Measurements from ENCODE around the gene MAPK1.
A peak's percentile ranks its signal among the peaks of the same experiment; 100 is the strongest.
"Not testable (repeated sequence)": the region's sequence is repeated elsewhere in the genome, so short reads cannot be mapped to it uniquely, and the experiment has no call there.

Gene MAPK1

DNA sequence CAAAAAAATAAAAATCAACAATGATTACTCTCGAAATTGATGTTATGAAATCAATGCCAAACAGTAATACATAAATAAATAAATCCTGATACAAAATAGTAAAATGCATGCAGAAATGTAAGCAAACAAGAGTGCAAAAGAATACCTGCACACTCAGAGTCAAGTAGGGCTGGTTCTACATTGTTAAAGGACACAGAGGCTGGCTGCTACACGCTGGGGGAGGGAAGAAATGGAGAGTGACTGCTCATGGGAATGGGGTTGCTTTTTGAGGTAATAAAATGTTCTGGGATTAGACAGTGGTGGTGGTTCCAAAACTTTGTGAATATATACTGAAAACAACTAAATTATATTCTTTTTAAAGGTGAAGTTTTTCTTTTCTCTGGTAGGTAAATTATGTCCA lies 32.1 kb downstream of the MAPK1 start:
- peaks cover 6 to 33% (median 29%) of the 10 kb centered on the region in 5 donors for H3K4me1 ChIP-seq (ENCODE audit: control insufficient read depth in 5 of 5, insufficient read depth in 5 of 5, low read length in 5 of 5)
- no peaks in the 10 kb centered on the region for H3K9me3 ChIP-seq (ENCODE audit: control insufficient read depth in 5 of 5, low read length in 5 of 5)
- no peaks in the 10 kb centered on the region for H3K27me3 ChIP-seq (ENCODE audit: control insufficient read depth in 5 of 5, insufficient read depth in 4 of 5, low read length in 5 of 5)
- no peak overlapping the region for H3K27ac ChIP-seq (ENCODE audit: low read depth, low read length)
- no peaks in the 10 kb centered on the region for H3K36me3 ChIP-seq (ENCODE audit: control insufficient read depth in 5 of 5, insufficient read depth in 5 of 5, low read length in 5 of 5)
- no peak overlapping the region for H3K9ac ChIP-seq (ENCODE audit: low read length in 5 of 5)
- no peak overlapping the region for H3K4me3 ChIP-seq (ENCODE audit: low read depth in 1 of 5, low read length in 5 of 5)

- Histone ChIP-seq H3K27ac (ENCODE audit: low read depth, low read length) (no peak overlapping the region), H3K9ac (ENCODE audit: low read length in 5 of 5) (no peak overlapping the region), H3K27me3 (ENCODE audit: control insufficient read depth in 5 of 5, insufficient read depth in 4 of 5, low read length in 5 of 5) (no peaks in the 10 kb centered on the region), H3K36me3 (ENCODE audit: control insufficient read depth in 5 of 5, insufficient read depth in 5 of 5, low read length in 5 of 5) (no peaks in the 10 kb centered on the region), H3K9me3 (ENCODE audit: control insufficient read depth in 5 of 5, low read length in 5 of 5) (no peaks in the 10 kb centered on the region), H3K4me3 (ENCODE audit: low read depth in 1 of 5, low read length in 5 of 5) (no peak overlapping the region), H3K4me1 (ENCODE audit: control insufficient read depth in 5 of 5, insufficient read depth in 5 of 5, low read length in 5 of 5) (peaks cover 6 to 34% (median 30%) of the 10 kb centered on the region in 5 donors)
These were observed 32.6 kb downstream of the MAPK1 start for GRCh38 chr22:21834869-21835268.

DNA sequence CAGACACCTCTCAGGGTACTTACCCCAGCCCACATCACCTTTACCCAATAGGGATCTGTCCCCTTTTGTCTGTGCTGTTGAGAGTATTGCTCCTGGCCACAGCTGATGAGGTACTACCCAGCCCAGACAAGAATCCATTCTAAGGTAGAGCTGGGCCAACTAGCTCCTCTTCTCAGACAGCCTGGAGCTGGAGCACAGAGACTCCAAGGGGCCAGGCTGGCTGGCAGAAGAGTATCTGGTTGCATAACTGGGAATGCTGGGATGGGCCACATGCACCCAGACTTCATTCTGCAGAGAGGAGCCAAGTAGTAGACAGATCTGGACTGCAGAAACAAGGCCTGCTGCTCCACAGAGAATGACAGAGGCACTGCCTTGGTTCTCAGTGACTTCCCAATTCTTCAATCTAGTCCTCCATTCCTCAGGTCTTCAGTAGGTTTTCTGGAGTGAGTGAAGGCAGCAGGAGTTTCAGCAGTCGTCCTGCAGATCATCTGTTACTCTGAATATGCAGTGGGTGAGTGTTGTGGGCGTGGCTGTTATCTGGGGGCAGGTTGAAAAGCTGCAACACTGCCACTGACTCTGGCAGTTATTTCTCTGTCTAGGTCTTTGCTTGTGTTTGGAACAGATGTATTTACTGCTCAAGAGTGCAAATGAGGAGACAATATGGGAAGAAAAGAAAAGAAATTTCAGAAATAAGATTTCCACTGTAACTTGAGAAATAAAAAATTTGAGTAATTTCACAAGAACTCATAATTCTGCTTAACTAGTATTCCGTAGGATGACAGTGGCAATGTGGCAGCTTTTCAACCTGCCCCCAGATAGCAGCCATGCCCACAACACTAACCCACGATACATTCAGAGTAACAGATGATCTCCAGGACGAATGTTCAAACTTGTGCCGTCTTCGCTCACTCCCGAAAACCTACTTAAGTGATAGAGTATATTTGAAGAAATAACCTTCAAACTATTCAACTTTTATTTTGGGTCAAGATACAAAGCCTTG lies 34.9 kb downstream of the MAPK1 start:
- no peaks in the 10 kb centered on the region for H3K9me3 ChIP-seq (ENCODE audit: control insufficient read depth in 5 of 5, low read length in 5 of 5)
- H3K27ac ChIP-seq (ENCODE audit: low read depth, low read length), result peak overlapping the region; percentile 39
- H3K4me1 ChIP-seq (ENCODE audit: control insufficient read depth in 5 of 5, insufficient read depth in 5 of 5, low read length in 5 of 5), result peaks cover 5 to 30% (median 26%) of the 10 kb centered on the region in 5 donors
- H3K27me3 ChIP-seq (ENCODE audit: control insufficient read depth in 5 of 5, insufficient read depth in 4 of 5, low read length in 5 of 5), result no peaks in the 10 kb centered on the region
- no peak overlapping the region for H3K4me3 ChIP-seq (ENCODE audit: low read depth in 1 of 5, low read length in 5 of 5)
- no peak overlapping the region for H3K9ac ChIP-seq (ENCODE audit: low read length in 5 of 5)
- no peaks in the 10 kb centered on the region for H3K36me3 ChIP-seq (ENCODE audit: control insufficient read depth in 5 of 5, insufficient read depth in 5 of 5, low read length in 5 of 5)

- Histone ChIP-seq H3K36me3 (ENCODE audit: control insufficient read depth in 5 of 5, insufficient read depth in 5 of 5, low read length in 5 of 5) (no peaks in the 10 kb centered on the region), H3K27ac (ENCODE audit: low read depth, low read length) (no peak overlapping the region), H3K4me3 (ENCODE audit: low read depth in 1 of 5, low read length in 5 of 5) (no peak overlapping the region), H3K9ac (ENCODE audit: low read length in 5 of 5) (peak overlapping the region in 1 of 5 donors; percentile 35), H3K27me3 (ENCODE audit: control insufficient read depth in 5 of 5, insufficient read depth in 4 of 5, low read length in 5 of 5) (no peaks in the 10 kb centered on the region), H3K4me1 (ENCODE audit: control insufficient read depth in 5 of 5, insufficient read depth in 5 of 5, low read length in 5 of 5) (peaks cover 2 to 20% (median 13%) of the 10 kb centered on the region in 5 donors), H3K9me3 (ENCODE audit: control insufficient read depth in 5 of 5, low read length in 5 of 5) (no peaks in the 10 kb centered on the region)
These were observed 37.9 kb downstream of the MAPK1 start for GRCh38 chr22:21829523-21829922.

GRCh38 chr22:21828268-21828638 lies 39.2 kb downstream of the MAPK1 start:
- Histone ChIP-seq H3K36me3 (ENCODE audit: control insufficient read depth in 5 of 5, insufficient read depth in 5 of 5, low read length in 5 of 5) (no peaks in the 10 kb centered on the region), H3K4me1 (ENCODE audit: control insufficient read depth in 5 of 5, insufficient read depth in 5 of 5, low read length in 5 of 5) (peaks cover 2 to 26% (median 25%) of the 10 kb centered on the region in 5 donors), H3K9ac (ENCODE audit: low read length in 5 of 5) (no peak overlapping the region), H3K27ac (ENCODE audit: low read depth, low read length) (no peak overlapping the region), H3K9me3 (ENCODE audit: control insufficient read depth in 5 of 5, low read length in 5 of 5) (no peaks in the 10 kb centered on the region), H3K27me3 (ENCODE audit: control insufficient read depth in 5 of 5, insufficient read depth in 4 of 5, low read length in 5 of 5) (no peaks in the 10 kb centered on the region), H3K4me3 (ENCODE audit: low read depth in 1 of 5, low read length in 5 of 5) (no peak overlapping the region)

- H3K36me3 ChIP-seq (ENCODE audit: control insufficient read depth in 5 of 5, insufficient read depth in 5 of 5, low read length in 5 of 5), result no peaks in the 10 kb centered on the region
- H3K27me3 ChIP-seq (ENCODE audit: control insufficient read depth in 5 of 5, insufficient read depth in 4 of 5, low read length in 5 of 5), result no peaks in the 10 kb centered on the region
- no peak overlapping the region for H3K27ac ChIP-seq (ENCODE audit: low read depth, low read length)
- peaks cover 2 to 24% (median 23%) of the 10 kb centered on the region in 5 donors for H3K4me1 ChIP-seq (ENCODE audit: control insufficient read depth in 5 of 5, insufficient read depth in 5 of 5, low read length in 5 of 5)
- H3K9ac ChIP-seq (ENCODE audit: low read length in 5 of 5), result no peak overlapping the region
- no peaks in the 10 kb centered on the region for H3K9me3 ChIP-seq (ENCODE audit: control insufficient read depth in 5 of 5, low read length in 5 of 5)
- H3K4me3 ChIP-seq (ENCODE audit: low read depth in 1 of 5, low read length in 5 of 5), result no peak overlapping the region
These were observed 39.7 kb downstream of the MAPK1 start for GRCh38 chr22:21827628-21828267.

GRCh38 chr22:21826204-21826603 lies 41.2 kb downstream of the MAPK1 start:
- H3K9me3 ChIP-seq (ENCODE audit: control insufficient read depth in 5 of 5, low read length in 5 of 5), result no peaks in the 10 kb centered on the region
- H3K9ac ChIP-seq (ENCODE audit: low read length in 5 of 5), result no peak overlapping the region
- no peak overlapping the region for H3K4me3 ChIP-seq (ENCODE audit: low read depth in 1 of 5, low read length in 5 of 5)
- no peaks in the 10 kb centered on the region for H3K27me3 ChIP-seq (ENCODE audit: control insufficient read depth in 5 of 5, insufficient read depth in 4 of 5, low read length in 5 of 5)
- H3K4me1 ChIP-seq (ENCODE audit: control insufficient read depth in 5 of 5, insufficient read depth in 5 of 5, low read length in 5 of 5), result peaks cover 0 to 17% (median 15%) of the 10 kb centered on the region in 5 donors
- no peak overlapping the region for H3K27ac ChIP-seq (ENCODE audit: low read depth, low read length)
- H3K36me3 ChIP-seq (ENCODE audit: control insufficient read depth in 5 of 5, insufficient read depth in 5 of 5, low read length in 5 of 5), result no peaks in the 10 kb centered on the region

DNA sequence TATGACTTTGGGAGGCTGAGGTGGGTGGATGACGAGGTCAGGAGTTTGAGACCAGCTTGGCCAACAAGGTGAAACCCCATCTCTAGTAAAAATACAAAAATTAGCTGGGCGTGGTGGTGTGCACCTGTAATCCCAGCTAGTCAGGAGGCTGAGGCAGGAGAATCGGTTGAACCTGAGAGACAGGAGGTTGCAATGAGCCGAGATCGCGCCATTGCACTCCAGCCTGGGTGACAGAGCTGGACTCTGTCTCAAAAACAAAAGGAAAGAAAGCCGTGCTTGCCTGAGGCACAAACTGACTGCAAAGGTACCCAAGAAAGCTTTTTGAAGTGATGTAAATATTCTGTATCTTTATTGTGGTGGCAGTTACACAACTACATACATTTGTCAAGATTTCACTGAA lies 42.5 kb downstream of the MAPK1 start:
- not testable (repeated sequence) for H3K9me3 ChIP-seq (ENCODE audit: control insufficient read depth in 5 of 5, low read length in 5 of 5); H3K36me3 ChIP-seq (ENCODE audit: control insufficient read depth in 5 of 5, insufficient read depth in 5 of 5, low read length in 5 of 5); H3K27ac ChIP-seq (ENCODE audit: low read depth, low read length); H3K27me3 ChIP-seq (ENCODE audit: control insufficient read depth in 5 of 5, insufficient read depth in 4 of 5, low read length in 5 of 5); H3K4me3 ChIP-seq (ENCODE audit: low read depth in 1 of 5, low read length in 5 of 5); H3K9ac ChIP-seq (ENCODE audit: low read length in 5 of 5)
- H3K4me1 ChIP-seq (ENCODE audit: control insufficient read depth in 5 of 5, insufficient read depth in 5 of 5, low read length in 5 of 5), result peaks cover 0 to 17% (median 15%) of the 10 kb centered on the region in 5 donors

DNA sequence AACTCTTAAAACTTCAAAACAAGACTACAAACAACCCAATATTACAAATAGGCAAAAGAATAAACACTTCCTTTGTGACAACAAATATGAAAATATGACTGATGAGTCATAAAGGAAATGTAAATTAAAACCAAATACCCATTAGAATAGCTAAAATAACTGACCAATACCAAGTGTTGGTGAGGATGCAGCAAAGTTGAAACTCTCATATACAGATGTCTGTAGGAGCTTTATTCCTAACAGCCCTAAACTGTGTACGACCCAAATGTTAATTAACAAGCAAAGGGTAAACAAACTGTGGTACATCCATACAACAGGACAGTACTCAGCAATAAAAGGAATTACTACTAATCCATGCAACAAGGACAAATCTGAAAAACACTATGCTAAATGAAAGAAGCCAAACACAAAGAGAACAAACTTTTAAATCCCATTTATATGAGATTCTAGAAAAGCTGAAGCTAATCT lies 43.0 kb downstream of the MAPK1 start:
- Histone ChIP-seq H3K27me3 (ENCODE audit: control insufficient read depth in 5 of 5, insufficient read depth in 4 of 5, low read length in 5 of 5) (no peaks in the 10 kb centered on the region), H3K27ac (ENCODE audit: low read depth, low read length) (no peak overlapping the region), H3K9ac (ENCODE audit: low read length in 5 of 5) (no peak overlapping the region), H3K36me3 (ENCODE audit: control insufficient read depth in 5 of 5, insufficient read depth in 5 of 5, low read length in 5 of 5) (no peaks in the 10 kb centered on the region), H3K4me3 (ENCODE audit: low read depth in 1 of 5, low read length in 5 of 5) (no peak overlapping the region), H3K9me3 (ENCODE audit: control insufficient read depth in 5 of 5, low read length in 5 of 5) (no peaks in the 10 kb centered on the region), H3K4me1 (ENCODE audit: control insufficient read depth in 5 of 5, insufficient read depth in 5 of 5, low read length in 5 of 5) (peaks cover 0 to 20% (median 15%) of the 10 kb centered on the region in 5 donors)

Measured in subcutaneous abdominal adipose tissue (tissue), 5 donors.